ENCODE results near the gene SNPH. TPM values are rescaled to one million over a fixed set of nuclear protein-coding genes. Genes with fewer than 3 reads are reported as not detected.
A peak's percentile ranks its signal among the peaks of the same experiment; 100 is the strongest.

The SNPH gene
- total RNA-seq, 1 donor from 2014 or later = 11.2 TPM

DNA sequence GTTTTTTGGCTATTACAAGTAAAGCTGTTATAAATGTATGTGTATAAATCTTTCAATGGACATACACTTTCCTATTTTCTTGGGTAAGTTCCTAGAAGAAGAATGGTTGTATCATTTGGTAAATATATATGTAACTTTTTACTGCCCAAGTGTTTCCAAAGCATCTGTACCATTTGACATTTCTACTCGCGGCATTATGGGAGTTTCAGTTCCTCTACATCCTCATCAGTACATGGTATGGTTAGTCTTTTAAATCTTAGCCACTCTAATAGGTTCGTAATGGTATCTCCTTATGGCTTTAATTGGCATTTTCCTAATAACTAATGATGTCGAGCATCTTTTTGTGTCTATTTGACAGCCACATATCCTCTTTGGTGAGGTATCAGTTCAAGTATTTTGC, 12.9 kb downstream of the SNPH start:
- Histone ChIP-seq H3K27ac (replicated peaks) (no peak overlapping the region), H3K27me3 (ENCODE audit: low read depth) (no peaks in the 10 kb centered on the region), H3K9me3 (replicated peaks) (no peaks in the 10 kb centered on the region), H3K4me1 (peaks cover 17% of the 10 kb centered on the region), H3K4me3 (no peak overlapping the region), H3K36me3 (no peaks in the 10 kb centered on the region)
- intact Hi-C loops (cut with micrococcal nuclease) = no loop called here
- no peak for DNase-seq
- TF ChIP-seq, protein P1, sequence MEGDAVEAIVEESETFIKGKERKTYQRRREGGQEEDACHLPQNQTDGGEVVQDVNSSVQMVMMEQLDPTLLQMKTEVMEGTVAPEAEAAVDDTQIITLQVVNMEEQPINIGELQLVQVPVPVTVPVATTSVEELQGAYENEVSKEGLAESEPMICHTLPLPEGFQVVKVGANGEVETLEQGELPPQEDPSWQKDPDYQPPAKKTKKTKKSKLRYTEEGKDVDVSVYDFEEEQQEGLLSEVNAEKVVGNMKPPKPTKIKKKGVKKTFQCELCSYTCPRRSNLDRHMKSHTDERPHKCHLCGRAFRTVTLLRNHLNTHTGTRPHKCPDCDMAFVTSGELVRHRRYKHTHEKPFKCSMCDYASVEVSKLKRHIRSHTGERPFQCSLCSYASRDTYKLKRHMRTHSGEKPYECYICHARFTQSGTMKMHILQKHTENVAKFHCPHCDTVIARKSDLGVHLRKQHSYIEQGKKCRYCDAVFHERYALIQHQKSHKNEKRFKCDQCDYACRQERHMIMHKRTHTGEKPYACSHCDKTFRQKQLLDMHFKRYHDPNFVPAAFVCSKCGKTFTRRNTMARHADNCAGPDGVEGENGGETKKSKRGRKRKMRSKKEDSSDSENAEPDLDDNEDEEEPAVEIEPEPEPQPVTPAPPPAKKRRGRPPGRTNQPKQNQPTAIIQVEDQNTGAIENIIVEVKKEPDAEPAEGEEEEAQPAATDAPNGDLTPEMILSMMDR (IDR thresholded peaks at IDR 0.05; ENCODE audit: borderline replicate concordance) = no peak

DNA sequence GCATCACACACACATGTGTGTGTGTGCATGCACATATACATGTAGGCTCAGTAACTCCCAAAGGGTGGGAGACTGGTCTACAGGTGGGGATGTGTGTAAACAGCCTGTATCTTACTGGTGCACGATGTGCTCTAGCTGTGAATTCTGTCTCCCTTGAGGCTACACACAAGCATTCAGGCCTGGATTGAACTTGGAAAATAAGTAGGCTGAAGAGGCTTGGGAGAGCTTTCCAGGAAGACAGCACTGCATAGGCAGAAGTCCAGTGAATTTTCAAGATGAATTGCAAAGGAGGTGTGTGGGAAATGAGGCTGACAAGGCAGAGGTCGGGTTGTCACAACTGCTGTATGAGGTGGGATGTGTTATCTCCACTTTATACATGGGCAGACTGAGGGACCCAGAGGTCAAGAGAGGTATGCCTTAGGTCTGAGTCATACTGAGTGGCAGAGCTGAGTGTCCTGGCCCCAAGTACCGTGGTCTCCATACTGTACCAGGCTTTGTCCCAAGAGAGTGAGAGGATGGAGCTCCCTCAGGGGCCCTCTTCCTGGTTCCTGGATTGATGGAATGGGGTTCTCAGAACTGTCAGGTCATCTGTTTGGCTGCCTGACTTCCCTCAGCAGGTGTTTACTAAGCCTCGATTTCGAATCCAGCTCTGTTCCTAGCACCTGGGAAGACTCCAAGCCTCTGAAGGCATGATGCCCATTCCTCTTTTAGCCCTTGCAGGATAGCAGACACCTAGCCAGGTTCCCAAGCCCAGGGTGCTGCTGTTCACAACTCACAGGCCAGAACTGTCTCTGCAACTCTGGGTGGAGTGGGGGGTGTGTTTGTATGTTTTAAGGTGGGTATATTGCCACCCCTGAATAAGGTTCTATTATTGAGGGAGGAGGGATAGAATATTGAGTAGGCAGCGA, 14.4 kb downstream of the SNPH start:
- H3K9me3 ChIP-seq (replicated peaks) = no peaks in the 10 kb centered on the region
- TF ChIP-seq, protein P1 (IDR thresholded peaks at IDR 0.05; ENCODE audit: borderline replicate concordance) = no peak
- H3K4me1 ChIP-seq = peaks cover 17% of the 10 kb centered on the region
- intact Hi-C loops (cut with micrococcal nuclease) = no loop called here
- no peak overlapping the region for H3K4me3 ChIP-seq
- DNase-seq = no peak
- no peaks in the 10 kb centered on the region for H3K27me3 ChIP-seq (ENCODE audit: low read depth)
- H3K27ac ChIP-seq (replicated peaks) = peak overlapping the region; percentile 61
- no peaks in the 10 kb centered on the region for H3K36me3 ChIP-seq

GRCh38 chr20:1281279-1282057, 15.4 kb downstream of the SNPH start:
- Histone ChIP-seq H3K27ac (replicated peaks) (peak overlapping the region; percentile 61), H3K4me3 (no peak overlapping the region), H3K4me1 (peaks cover 20% of the 10 kb centered on the region), H3K27me3 (ENCODE audit: low read depth) (no peaks in the 10 kb centered on the region), H3K36me3 (no peaks in the 10 kb centered on the region), H3K9me3 (replicated peaks) (no peaks in the 10 kb centered on the region)
- TF ChIP-seq, protein P1 (IDR thresholded peaks at IDR 0.05; ENCODE audit: borderline replicate concordance) = no peak
- no peak for DNase-seq
- intact Hi-C loops (cut with micrococcal nuclease) = no loop called here

- no peak overlapping the region for H3K27ac ChIP-seq (replicated peaks)
Measured at GRCh38 chr20:1282966-1283365, 16.9 kb downstream of the SNPH start.

More at GRCh38 chr20:1282966-1283365, 16.9 kb downstream of the SNPH start:
- intact Hi-C loops (cut with micrococcal nuclease) = no loop called here
- no peak overlapping the region for H3K4me3 ChIP-seq
- H3K27me3 ChIP-seq (ENCODE audit: low read depth) = no peaks in the 10 kb centered on the region
- no peaks in the 10 kb centered on the region for H3K36me3 ChIP-seq
- DNase-seq = no peak
- peaks cover 32% of the 10 kb centered on the region for H3K4me1 ChIP-seq
- H3K9me3 ChIP-seq (replicated peaks) = no peaks in the 10 kb centered on the region
- TF ChIP-seq, protein P1 (IDR thresholded peaks at IDR 0.05; ENCODE audit: borderline replicate concordance) = no peak

Data from left ventricle myocardium inferior (tissue), 1 donor.